Measurements from ENCODE around the gene NSFL1C. TPM values are rescaled to one million over a fixed set of nuclear protein-coding genes. Genes with fewer than 3 reads are reported as not detected.

The NSFL1C gene
- total RNA-seq, 1 experiment from 2014 or later, result 119 TPM

GRCh38 chr20:1442304-1442703, 24.3 kb downstream of the NSFL1C start:
- CTCF ChIA-PET, result no interaction called here
- no peaks in the 10 kb centered on the region for H3K9me3 Mint-ChIP-seq (ENCODE audit: unreplicated experiment)
- no TSS peak for BruUV-seq (replicated peaks)

GRCh38 chr20:1441133-1441532, 25.5 kb downstream of the NSFL1C start:
- no peak for DNase-seq
- peaks cover 24% of the 10 kb centered on the region for H3K36me3 Mint-ChIP-seq (ENCODE audit: insufficient read depth, unreplicated experiment)
- ChIA-PET POLR2A (interaction anchor here (0.7 to 0.8 kb wide), 2 partner anchors 102 to 115 kb away, joined by 4 read pairs; no protein-coding TSS in a partner anchor), CTCF (no interaction called here)
- TF ChIP-seq CTCF (IDR thresholded peaks at IDR 0.05; ENCODE audit: insufficient read depth in 1 of 2, low read depth in 1 of 2, low read length in 1 of 2, severe bottlenecking in 1 of 2, unreplicated experiment in 1 of 2), result no peak
- no peaks in the 10 kb centered on the region for H3K4me1 ChIP-seq
- H3K4me3 ChIP-seq (ENCODE audit: low read depth, low read length), result no peak overlapping the region
- no peaks in the 10 kb centered on the region for H3K9me3 Mint-ChIP-seq (ENCODE audit: unreplicated experiment)
- H3K9me3 ChIP-seq, result no peaks in the 10 kb centered on the region
- H3K27me3 Mint-ChIP-seq (ENCODE audit: insufficient read depth, unreplicated experiment), result no peaks in the 10 kb centered on the region
- H3K36me3 ChIP-seq (ENCODE audit: control insufficient read depth, insufficient read depth, low read length), result no peaks in the 10 kb centered on the region; the same call in 1 of the 2 replicates
- H3K27me3 ChIP-seq (replicated peaks; ENCODE audit: control insufficient read depth, insufficient read depth, low read length), result no peaks in the 10 kb centered on the region
- no peaks in the 10 kb centered on the region for H3K4me1 Mint-ChIP-seq (ENCODE audit: low read depth, unreplicated experiment)
- BruUV-seq (replicated peaks), result no TSS peak
- intact Hi-C loops (cut with micrococcal nuclease; ENCODE audit: unreplicated experiment), result no loop called here
- no peak overlapping the region for H3K4me3 Mint-ChIP-seq (ENCODE audit: unreplicated experiment)
- no peak overlapping the region for H3K27ac Mint-ChIP-seq (ENCODE audit: unreplicated experiment)

More at GRCh38 chr20:1442304-1442703, 24.3 kb downstream of the NSFL1C start:
- Mint-ChIP-seq H3K27ac (ENCODE audit: unreplicated experiment) (no peak overlapping the region), H3K4me1 (ENCODE audit: low read depth, unreplicated experiment) (no peaks in the 10 kb centered on the region), H3K27me3 (ENCODE audit: insufficient read depth, unreplicated experiment) (no peaks in the 10 kb centered on the region), H3K36me3 (ENCODE audit: insufficient read depth, unreplicated experiment) (peaks cover 36% of the 10 kb centered on the region), H3K4me3 (ENCODE audit: unreplicated experiment) (no peak overlapping the region)
- H3K4me3 ChIP-seq (ENCODE audit: low read depth, low read length), result no peak overlapping the region
- H3K27me3 ChIP-seq (replicated peaks; ENCODE audit: control insufficient read depth, insufficient read depth, low read length), result no peaks in the 10 kb centered on the region
- no peaks in the 10 kb centered on the region for H3K4me1 ChIP-seq
- H3K9me3 ChIP-seq, result no peaks in the 10 kb centered on the region
- intact Hi-C loops (cut with micrococcal nuclease; ENCODE audit: unreplicated experiment), result no loop called here
- DNase-seq, result no peak
- POLR2A ChIA-PET, result no interaction called here
- no peaks in the 10 kb centered on the region; the same call in 1 of the 2 replicates for H3K36me3 ChIP-seq (ENCODE audit: control insufficient read depth, insufficient read depth, low read length)
- TF ChIP-seq CTCF (IDR thresholded peaks at IDR 0.05; ENCODE audit: insufficient read depth in 1 of 2, low read depth in 1 of 2, low read length in 1 of 2, severe bottlenecking in 1 of 2, unreplicated experiment in 1 of 2), result no peak

- DNase-seq, result peak in 1 of 2 experiments; percentile 58
- ChIA-PET CTCF (no interaction called here), POLR2A (no interaction called here)
- Histone ChIP-seq H3K4me1 (no peaks in the 10 kb centered on the region), H3K36me3 (ENCODE audit: control insufficient read depth, insufficient read depth, low read length) (no peaks in the 10 kb centered on the region; the same call in 1 of the 2 replicates), H3K27me3 (replicated peaks; ENCODE audit: control insufficient read depth, insufficient read depth, low read length) (no peaks in the 10 kb centered on the region), H3K9me3 (no peaks in the 10 kb centered on the region), H3K4me3 (ENCODE audit: low read depth, low read length) (no peak overlapping the region)
- no peak overlapping the region for H3K27ac Mint-ChIP-seq (ENCODE audit: unreplicated experiment)
- no peaks in the 10 kb centered on the region for H3K27me3 Mint-ChIP-seq (ENCODE audit: insufficient read depth, unreplicated experiment)
- H3K9me3 Mint-ChIP-seq (ENCODE audit: unreplicated experiment), result no peaks in the 10 kb centered on the region
- H3K4me3 Mint-ChIP-seq (ENCODE audit: unreplicated experiment), result no peak overlapping the region
- H3K4me1 Mint-ChIP-seq (ENCODE audit: low read depth, unreplicated experiment), result no peaks in the 10 kb centered on the region
- TF ChIP-seq CTCF (IDR thresholded peaks at IDR 0.05; ENCODE audit: insufficient read depth in 1 of 2, low read depth in 1 of 2, low read length in 1 of 2, severe bottlenecking in 1 of 2, unreplicated experiment in 1 of 2), result peak; percentile 36 to 73
- intact Hi-C loops (cut with micrococcal nuclease; ENCODE audit: unreplicated experiment), result no loop called here
- H3K36me3 Mint-ChIP-seq (ENCODE audit: insufficient read depth, unreplicated experiment), result peaks cover 21% of the 10 kb centered on the region
- BruUV-seq (replicated peaks), result no TSS peak
These were observed 26.6 kb downstream of the NSFL1C start for GRCh38 chr20:1440024-1440423.
